Neutrophil (primary cell): Measurements from ENCODE around the gene SLC39A11.

ENCODE experiments used
- H3K27ac ChIP-seq: fragments of 200-600 bp; sonication (generic); 2 replicates; pipeline ENCODE4 v1.5.1; 2016; ENCODE audit warnings: mild to moderate bottlenecking, moderate library complexity
- H3K27me3 ChIP-seq: fragments of 200-600 bp; sonication (generic); 2 replicates; pipeline ENCODE4 v1.6.0; 2016; ENCODE audit warnings: mild to moderate bottlenecking
- H3K36me3 ChIP-seq: fragments of 200-600 bp; sonication (generic); 2 replicates; pipeline ENCODE4 v1.5.1; 2017
- H3K4me1 ChIP-seq, 2 experiments: fragments of 200-600 bp in 1 of 2; sonication (generic) in 1 of 2; 1 replicate in 1 of 2; 2 replicates in 1 of 2; pipeline versions ENCODE4 v1.5.1 to v1.6.1; 2013 to 2016; ENCODE audit warnings: low read depth in 1 of 2, low read length in 1 of 2, mild to moderate bottlenecking in 1 of 2, moderate library complexity in 1 of 2; ENCODE audit not compliant: control insufficient read depth in 1 of 2, insufficient read depth in 1 of 2
- H3K4me3 ChIP-seq, 2 experiments: fragments of 200-600 bp in 1 of 2; sonication (generic) in 1 of 2; 1 replicate in 1 of 2; 2 replicates in 1 of 2; pipeline ENCODE4 v1.5.1; 2013 to 2016; ENCODE audit warnings: low read depth in 1 of 2, low read length in 1 of 2, mild to moderate bottlenecking in 1 of 2, moderate library complexity in 1 of 2
- H3K9me3 ChIP-seq: fragments of 200-600 bp; sonication (generic); 2 replicates; pipeline ENCODE4 v1.5.1; 2016
- TF ChIP-seq, protein P1 (sequence below): fragments of 200-600 bp; sonication (generic); IDR thresholded peaks from 2 replicates; pipeline ENCODE4 v1.5.1; 2016; ENCODE audit warnings: antibody characterized with exemption

The SLC39A11 gene

DNA sequence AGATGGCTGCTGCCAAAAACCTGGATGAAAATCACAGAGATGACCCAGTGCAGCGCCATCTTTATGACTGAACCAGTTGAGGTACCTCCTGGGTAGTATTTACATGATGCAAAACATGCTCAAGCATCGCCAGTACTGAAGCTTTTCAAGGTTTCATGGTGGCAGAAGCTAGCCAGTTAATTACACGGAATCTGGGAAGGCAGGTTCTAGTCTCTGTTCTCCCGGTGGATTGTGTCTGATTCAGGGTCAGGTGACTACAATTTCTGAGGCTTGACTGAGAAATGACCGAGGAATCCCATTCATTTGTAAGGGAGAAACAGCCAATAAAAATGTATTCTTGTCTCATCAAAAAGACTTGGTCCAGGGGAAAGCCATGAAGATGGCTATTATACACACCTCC lies 209.1 kb downstream of the SLC39A11 start:
- TF ChIP-seq, protein P1, sequence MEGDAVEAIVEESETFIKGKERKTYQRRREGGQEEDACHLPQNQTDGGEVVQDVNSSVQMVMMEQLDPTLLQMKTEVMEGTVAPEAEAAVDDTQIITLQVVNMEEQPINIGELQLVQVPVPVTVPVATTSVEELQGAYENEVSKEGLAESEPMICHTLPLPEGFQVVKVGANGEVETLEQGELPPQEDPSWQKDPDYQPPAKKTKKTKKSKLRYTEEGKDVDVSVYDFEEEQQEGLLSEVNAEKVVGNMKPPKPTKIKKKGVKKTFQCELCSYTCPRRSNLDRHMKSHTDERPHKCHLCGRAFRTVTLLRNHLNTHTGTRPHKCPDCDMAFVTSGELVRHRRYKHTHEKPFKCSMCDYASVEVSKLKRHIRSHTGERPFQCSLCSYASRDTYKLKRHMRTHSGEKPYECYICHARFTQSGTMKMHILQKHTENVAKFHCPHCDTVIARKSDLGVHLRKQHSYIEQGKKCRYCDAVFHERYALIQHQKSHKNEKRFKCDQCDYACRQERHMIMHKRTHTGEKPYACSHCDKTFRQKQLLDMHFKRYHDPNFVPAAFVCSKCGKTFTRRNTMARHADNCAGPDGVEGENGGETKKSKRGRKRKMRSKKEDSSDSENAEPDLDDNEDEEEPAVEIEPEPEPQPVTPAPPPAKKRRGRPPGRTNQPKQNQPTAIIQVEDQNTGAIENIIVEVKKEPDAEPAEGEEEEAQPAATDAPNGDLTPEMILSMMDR: no peak
- Histone ChIP-seq H3K27me3 (no peaks in the 10 kb centered on the region), H3K4me1 (no peaks in the 10 kb centered on the region), H3K4me3 (no peak overlapping the region), H3K9me3 (no peaks in the 10 kb centered on the region), H3K36me3 (peaks cover 18% of the 10 kb centered on the region), H3K27ac (no peak overlapping the region)

DNA sequence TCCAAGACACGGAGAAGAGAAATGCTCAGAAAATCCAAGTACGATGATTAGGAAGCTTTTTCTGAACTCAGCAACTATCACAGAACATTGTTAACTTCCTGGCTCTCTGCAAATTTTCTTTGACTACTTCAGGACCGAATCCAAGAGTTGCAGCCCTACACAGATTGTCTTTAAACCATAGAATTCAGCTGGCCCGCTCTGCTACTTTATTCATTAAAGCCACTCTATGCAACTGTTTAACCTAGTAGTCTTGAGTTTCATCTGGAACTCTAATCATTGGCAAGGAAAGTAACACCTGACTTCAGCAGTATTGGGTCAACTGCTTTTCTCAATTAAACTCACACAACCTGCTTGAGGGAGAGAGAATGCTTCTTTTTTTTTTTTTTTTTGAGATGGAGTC lies 210.1 kb downstream of the SLC39A11 start:
- Histone ChIP-seq H3K4me3 (no peak overlapping the region), H3K4me1 (no peaks in the 10 kb centered on the region), H3K9me3 (peaks cover under 1% of the 10 kb centered on the region), H3K36me3 (peaks cover 14% of the 10 kb centered on the region), H3K27me3 (no peaks in the 10 kb centered on the region), H3K27ac (no peak overlapping the region)
- TF ChIP-seq, protein P1: no peak

DNA sequence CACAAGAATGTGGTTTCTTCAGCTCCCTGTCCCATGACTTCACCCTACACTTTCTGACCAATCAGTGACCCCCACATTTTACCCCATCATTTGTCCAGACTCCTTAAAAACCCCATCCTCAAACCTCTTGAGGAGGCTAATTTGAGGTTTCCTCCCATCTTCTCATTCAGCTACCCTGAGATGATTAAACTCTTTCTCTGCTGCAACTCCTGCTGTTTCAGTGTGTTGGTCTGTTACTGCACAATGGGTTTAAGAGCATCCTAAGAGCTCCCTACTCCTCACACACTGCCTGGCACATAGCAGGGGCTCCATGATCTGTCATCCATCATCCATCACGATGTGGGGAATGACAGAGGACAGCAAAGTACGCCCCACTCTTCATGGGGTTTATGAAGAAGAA lies 212.6 kb downstream of the SLC39A11 start:
- Histone ChIP-seq H3K4me3 (no peak overlapping the region), H3K4me1 (no peaks in the 10 kb centered on the region), H3K9me3 (peaks cover 17% of the 10 kb centered on the region), H3K27ac (no peak overlapping the region), H3K27me3 (no peaks in the 10 kb centered on the region), H3K36me3 (peaks cover 9% of the 10 kb centered on the region)
- TF ChIP-seq, protein P1: no peak

DNA sequence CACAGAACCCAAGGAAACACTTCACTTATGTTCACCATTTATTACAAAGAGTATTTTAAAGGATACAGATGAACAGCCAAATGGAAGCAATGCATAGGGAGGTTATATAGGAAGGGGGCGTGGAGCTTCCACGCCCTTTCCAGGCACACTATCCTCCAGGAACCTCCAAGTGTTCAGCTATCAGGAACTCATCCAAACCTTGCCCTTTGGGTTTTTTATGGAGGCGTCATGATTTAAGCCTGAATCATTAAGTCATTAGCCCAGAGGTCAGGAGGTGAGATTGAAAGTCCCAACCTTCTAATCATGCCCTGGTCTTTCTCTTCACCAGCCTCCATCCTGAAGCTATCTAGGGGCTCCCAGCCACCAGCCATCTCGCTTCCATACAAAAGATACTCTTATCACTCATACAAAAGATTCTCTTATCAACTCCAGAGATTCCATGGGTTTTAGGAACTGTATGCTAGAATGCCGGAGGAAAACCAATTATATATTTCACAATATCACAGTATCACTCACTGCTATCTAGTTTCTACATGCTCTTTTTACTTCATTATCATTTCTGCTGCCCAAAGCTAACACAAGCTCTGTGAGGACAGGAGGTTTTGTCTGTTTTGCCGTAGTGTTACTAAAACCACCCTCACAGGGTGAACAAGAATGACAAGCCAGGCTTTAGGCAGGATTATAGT lies 213.4 kb downstream of the SLC39A11 start:
- Histone ChIP-seq H3K4me3 (no peak overlapping the region), H3K4me1 (no peaks in the 10 kb centered on the region), H3K9me3 (peaks cover 17% of the 10 kb centered on the region), H3K27me3 (no peaks in the 10 kb centered on the region), H3K27ac (no peak overlapping the region), H3K36me3 (peaks cover 9% of the 10 kb centered on the region)
- TF ChIP-seq, protein P1: no peak

DNA sequence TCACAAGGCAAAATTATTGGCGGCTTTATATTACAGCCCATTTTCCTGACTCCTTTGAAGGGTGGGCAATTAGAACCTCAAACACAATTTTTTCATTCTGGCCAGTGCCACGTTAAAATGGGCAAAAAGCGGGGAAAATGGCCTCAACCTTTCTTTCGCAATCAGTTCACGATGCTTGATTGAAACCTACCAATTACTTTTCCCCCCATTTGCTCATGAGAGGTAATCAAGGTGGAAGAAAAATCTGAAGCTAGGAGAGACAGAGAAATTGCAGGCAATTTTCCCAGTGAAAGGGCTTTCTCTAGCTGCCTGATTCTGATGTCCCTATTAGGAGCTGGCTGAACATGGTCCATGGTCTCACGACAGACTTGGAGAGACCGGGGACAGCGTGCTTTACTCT lies 215.1 kb downstream of the SLC39A11 start:
- H3K4me1 ChIP-seq: no peaks in the 10 kb centered on the region
- no peaks in the 10 kb centered on the region for H3K27me3 ChIP-seq
- peaks cover 17% of the 10 kb centered on the region for H3K9me3 ChIP-seq
- H3K4me3 ChIP-seq: no peak overlapping the region
- TF ChIP-seq, protein P1: no peak
- H3K36me3 ChIP-seq: peaks cover 1% of the 10 kb centered on the region
- no peak overlapping the region for H3K27ac ChIP-seq
